Stimulated activated CD4-positive, alpha-beta T cell treated with anti-CD3 and anti-CD28 coated beads, Interleukin-4, amount 100 ng/mL, for 1 hour (primary cell): ENCODE data around the gene TCEA3.

ENCODE experiments used
- DNase-seq: peaks from one replicate; pipeline ENCODE4 v3.0.0-alpha.2; 2020

The TCEA3 gene

DNA sequence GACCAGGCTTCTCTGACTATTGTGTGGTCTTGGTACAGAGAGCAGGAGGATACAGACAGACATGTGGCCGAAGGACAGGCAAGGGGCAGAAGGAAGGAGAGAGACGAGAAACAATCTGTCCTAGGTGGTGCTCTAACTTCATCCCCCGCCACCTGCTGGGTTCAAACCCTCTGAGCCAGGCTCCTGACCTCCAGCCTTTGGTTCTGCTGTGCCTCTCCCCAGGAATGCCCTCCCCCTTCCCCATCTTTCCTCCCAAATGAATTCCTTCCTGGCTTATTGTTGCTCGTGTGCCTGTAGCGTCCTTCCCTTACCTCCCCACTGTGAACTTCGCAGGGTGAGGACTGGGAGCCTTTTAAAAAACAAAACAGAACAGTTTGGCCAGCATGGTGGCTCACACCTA lies 5.4 kb downstream of the TCEA3 start:
- no peak for DNase-seq

DNA sequence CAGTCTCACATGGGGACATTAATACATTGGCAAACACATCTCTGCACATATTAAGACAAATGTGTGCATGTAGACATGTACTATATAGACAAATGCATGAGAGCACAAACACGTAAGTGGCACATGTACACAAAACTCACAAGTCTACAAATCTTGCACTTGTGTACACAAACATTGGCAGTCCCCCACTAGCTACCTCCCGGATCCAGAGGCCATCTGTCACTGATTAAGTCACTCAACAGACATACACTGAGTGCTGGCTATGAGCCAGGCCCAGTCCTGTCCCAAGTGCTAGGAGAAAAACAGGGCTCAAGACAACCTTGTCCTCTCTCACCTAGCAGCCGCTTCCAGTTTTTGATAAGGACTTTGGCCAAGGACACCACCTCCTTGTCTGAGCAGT lies 7.0 kb downstream of the TCEA3 start:
- DNase-seq = no peak

DNA sequence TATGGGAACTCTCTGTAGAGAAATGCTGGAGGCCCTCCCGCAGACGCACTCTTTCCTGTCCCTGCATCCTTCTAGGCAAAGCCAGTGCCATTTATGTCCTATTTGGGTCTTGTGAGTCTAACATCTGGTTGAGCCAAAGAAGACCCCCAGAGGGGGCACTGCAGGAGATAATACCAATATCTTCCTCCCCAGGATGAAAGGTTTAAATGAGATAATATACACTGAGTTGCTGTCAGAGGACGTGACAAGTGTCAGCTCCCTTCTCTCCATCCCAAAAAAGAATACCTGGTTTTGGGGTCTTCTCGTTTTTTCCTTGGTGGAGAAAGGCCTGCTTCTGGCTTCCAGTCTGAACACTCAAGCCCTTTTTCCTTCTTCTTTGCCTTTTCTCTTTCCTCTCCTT lies 7.6 kb downstream of the TCEA3 start:
- DNase-seq = no peak

GRCh38 chr1:23408797-23409290 lies 15.7 kb downstream of the TCEA3 start:
- no peak for DNase-seq

DNA sequence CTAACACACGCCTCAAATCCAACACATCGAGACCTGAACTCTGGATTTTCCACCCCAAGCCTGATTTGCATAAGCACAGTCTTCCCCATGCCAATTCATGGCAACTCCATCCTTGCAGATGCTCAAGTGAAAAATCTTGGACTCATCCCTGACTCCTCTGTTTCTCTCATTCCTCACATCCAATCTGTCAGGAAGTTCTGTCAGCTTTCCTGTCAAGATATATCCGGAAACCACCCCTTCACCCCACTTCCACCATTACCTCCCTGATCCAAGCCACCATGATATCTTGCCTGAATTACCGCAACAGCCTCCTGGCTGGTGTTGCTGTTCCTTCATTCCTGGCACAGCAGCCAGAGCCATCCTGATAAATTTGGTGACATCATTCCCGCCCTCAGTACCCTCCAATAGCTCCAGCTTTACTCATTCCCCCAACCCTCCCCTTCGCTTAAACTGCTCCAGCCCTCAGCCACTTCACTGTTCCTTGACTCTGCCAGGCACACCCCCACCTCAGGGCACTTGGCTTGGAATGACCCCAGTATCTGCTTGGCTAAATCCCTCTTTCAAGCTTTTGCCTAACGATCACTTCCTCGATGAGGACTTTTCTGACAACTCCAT lies 17.4 kb downstream of the TCEA3 start:
- no peak for DNase-seq

- DNase-seq = no peak
These were observed 18.6 kb downstream of the TCEA3 start for GRCh38 chr1:23405946-23406345.

DNA sequence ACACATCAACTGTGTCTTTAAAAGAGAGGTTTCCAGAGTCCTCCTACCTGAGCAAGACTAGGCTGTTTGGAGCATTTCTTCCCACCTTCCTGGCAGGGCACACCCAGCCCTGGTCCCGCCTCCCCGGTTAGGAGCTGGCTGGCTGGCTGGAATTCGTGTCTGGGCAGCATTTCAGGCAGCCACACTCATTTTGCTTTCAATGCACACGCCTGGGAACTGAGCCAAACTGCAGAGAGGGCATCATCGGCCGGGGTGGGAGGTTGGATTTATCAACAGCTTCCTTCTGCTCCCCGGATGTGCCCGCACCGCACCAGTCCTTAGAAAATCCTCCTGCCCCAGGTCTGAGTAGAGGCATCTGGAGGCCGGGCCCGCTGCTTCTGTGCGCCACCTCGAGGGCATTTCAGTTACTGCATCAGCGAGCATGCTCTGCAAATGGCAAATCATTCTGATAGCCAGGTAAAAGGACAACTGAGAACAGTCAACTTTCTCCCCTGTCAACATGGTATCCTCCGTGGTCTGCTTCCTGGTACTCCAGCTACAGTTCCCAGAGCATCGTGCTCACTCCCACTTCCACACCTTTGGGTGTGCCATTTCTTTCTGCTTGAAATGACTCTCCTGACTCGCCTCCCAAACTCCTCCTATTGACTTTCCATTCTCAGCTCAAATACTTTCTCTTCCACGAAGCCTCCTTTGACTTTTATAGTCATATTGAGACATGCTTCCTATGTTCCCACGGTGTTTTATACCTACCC lies 20.6 kb downstream of the TCEA3 start:
- DNase-seq = peak; percentile 86

- DNase-seq = no peak
These were observed 21.2 kb downstream of the TCEA3 start for GRCh38 chr1:23403355-23403734.

DNA sequence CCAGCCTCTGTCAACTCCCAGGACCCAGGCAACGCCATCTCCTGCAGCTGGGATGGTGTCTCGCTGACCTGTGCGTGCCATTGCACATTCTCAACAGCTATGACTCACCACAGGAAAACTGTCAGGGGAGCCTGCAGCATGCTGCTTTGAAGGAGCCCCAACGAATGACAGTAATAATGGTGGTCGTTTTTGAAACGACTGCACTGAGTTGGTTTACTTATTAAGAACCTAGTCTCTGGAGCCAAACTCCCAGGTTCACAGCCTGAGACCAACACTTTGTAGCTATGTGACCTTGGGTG lies 21.6 kb downstream of the TCEA3 start:
- no peak for DNase-seq

DNA sequence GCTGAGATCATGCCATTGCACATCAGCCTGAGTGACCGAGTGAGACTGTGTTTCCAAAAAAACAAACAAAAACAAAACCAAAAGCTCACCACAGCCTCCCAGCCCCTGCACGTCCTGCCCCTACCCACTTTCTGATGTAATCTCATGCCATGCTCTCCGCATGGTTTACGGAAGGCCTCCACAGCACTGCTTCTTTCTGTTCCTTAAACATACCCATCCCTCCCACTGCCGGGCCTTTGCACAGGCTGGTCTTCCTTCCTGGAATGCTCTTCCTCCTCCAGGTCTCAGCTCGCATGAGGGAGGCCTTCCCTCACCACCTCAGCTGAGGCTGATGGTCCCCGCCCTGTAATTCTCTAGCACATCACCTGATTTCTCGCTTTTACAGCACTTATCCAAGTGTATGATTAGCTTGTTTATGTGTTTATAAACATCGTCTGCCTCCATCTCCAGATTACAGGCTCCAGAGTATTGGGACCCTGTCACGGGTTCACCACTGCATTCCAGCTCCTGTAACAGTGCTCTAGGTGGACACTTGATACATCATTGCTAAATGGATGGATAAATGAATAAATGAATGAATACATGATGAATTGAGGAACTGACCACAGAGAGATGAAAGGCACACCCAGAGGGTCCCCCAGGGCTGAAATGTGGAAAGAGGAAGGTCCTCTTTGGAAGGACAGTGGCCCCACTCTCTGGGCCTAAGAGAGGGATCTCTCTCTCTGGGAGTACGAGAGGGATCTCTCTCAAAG lies 22.1 kb downstream of the TCEA3 start:
- DNase-seq = no peak

DNA sequence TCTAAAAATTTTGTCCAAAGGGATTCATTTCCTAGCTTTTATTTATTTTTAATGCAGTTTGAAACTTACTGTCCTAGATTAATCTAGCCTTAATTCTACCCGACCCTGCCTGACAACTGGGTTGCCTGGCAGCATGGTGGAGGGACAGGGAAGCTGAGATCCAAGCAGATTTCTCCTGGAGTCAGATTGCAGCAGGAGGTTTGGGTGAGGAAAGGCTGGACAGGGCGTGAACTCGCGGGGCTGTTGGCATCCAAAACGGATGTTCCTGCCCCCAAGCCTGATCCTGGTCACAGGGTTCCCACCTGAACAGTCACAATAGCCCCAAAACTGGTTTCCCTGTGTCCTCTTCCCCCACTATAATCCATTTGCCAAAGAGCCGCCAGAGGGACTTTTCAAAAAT lies 23.2 kb downstream of the TCEA3 start:
- DNase-seq = no peak

GRCh38 chr1:23400324-23401114 lies 24.0 kb downstream of the TCEA3 start:
- no peak for DNase-seq

DNA sequence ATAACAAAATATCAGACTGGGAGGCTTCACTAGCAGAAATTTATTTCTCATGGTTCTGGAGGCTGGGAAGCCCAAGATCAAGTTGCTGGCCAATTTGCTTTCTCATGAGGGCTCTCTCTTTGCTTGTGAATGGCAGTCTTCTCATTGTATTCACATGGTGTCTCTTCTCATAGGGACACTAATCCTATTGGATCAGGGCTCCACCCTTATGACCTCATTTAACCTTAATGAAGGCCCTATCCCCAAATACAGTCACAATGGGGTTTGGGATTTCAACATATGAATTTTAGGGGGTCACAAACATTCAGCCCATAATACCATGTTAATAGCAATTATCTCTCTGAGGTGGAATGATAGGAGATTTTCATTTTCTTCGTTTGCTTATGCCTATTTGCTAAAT lies 25.3 kb downstream of the TCEA3 start:
- DNase-seq = no peak

DNA sequence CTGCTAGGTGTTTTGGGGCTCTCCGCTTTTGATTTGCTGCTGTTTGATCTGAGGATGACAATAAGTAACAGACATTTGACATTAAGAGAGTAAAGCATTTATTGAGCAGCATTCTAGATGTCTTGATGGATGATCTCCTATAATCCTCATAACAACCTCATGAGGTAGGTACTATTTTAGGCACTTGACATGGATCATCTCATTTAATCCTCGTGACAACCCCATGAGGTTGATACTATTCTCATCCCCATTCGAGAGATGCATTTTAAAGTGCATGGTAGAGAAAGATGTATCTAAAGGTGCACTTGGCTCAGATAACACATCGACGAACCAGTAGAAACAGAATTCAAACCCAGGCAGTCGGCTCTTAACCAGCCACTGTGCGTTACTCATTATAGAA lies 26.6 kb downstream of the TCEA3 start:
- no peak for DNase-seq

GRCh38 chr1:23396380-23396779 lies 28.2 kb downstream of the TCEA3 start:
- DNase-seq = no peak

- DNase-seq = no peak
These were observed 28.7 kb downstream of the TCEA3 start for GRCh38 chr1:23395849-23396248.

DNA sequence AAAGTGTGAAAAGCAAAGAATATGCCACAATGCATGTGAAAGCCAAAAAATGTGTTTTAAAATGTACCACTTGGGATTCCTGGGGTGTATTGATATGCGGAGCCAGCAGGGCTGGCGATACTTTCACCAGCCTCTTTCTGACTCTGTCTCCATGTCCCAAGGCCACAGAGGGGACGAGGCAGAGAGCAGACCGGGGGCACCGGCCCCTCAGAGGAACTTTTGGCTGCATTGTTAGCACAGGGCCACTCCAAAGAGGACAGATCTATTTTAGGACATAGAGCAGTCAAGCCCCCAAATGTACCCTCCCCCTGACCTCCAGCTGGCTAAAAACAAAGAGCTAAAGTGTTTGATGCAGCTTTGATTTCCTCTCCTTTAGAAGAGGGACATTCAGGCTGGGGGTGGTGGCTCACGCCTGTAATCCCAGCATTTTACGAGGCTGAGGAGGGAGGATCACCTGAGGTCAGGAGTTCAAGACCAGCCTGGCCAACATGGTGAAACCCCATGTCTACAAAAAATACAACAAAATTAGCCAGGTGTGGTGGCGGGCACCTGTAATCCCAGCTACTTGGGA lies 29.3 kb downstream of the TCEA3 start:
- DNase-seq = no peak

GRCh38 chr1:23394684-23395083 lies 29.9 kb downstream of the TCEA3 start:
- DNase-seq = no peak

- DNase-seq = no peak
These were observed 30.4 kb downstream of the TCEA3 start for GRCh38 chr1:23394181-23394580.

- no peak for DNase-seq
These were observed 30.8 kb downstream of the TCEA3 start for GRCh38 chr1:23393706-23394105.

DNA sequence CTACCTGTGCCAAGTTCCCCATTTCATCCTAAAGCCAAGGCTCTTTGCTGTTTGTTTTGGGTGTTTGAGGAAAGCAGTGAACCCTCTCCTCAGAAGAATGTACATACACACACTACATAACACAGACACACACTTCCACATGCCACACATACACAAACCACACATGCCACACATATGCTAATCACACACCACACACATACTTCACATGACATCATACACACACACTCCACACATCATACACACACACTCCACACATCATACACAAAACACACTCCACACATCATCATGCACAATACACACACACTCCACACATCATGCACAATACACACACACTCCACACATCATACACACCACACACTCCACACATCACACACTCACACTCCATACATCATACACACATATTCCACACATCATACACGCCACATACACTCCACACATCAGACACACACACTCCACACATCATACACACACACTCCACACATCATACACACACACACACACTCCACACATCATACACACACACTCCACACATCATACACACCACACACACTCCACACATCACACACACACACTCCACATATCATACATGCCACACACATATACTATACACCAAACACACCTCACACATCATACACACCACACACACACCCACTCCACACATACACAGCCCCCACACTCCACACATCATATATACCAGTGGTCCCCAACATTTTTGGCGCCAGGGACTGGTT lies 32.3 kb downstream of the TCEA3 start:
- no peak for DNase-seq

- no peak for DNase-seq
These were observed 34.7 kb downstream of the TCEA3 start for GRCh38 chr1:23389837-23390321.
